Measurements from ENCODE around the gene PAX5.

GRCh38 chr9:36905101-36906066 is 128.7 kb downstream of the PAX5 start:
- TF ChIP-seq EZH2phosphoT487 (IDR thresholded peaks at IDR 0.05; ENCODE audit: insufficient read depth, low read depth) (no peak), EZH2 (IDR thresholded peaks at IDR 0.05; ENCODE audit: insufficient read depth, poor library complexity, severe bottlenecking) (no peak)
